SU-DHL-6 (cell line): Measurements from ENCODE around the gene SLFN14.
"Not testable (repeated sequence)": the region's sequence is repeated elsewhere in the genome, so short reads cannot be mapped to it uniquely, and the experiment has no call there.

Experiments used
- H2AFZ ChIP-seq: fragments of 200-600 bp; sonication (generic); 2 replicates; pipeline ENCODE4 v1.6.1; 2014; ENCODE audit warnings: low read depth, mild to moderate bottlenecking, moderate library complexity, mixed read lengths, antibody characterized with exemption, low read length; ENCODE audit not compliant: severe bottlenecking
- H3F3A ChIP-seq: fragments of 200-600 bp; shearing (Covaris generic); 2 replicates; pipeline ENCODE4 v1.6.0; 2016; ENCODE audit warnings: antibody characterized with exemption, mild to moderate bottlenecking; ENCODE audit not compliant: insufficient read depth
- H3K27ac ChIP-seq: fragments of 200-600 bp; sonication (generic); 2 replicates; pipeline ENCODE4 v1.5.1; 2016; ENCODE audit warnings: low read depth, mild to moderate bottlenecking, low read length, moderate library complexity, mixed read lengths
- H3K27me3 ChIP-seq: fragments of 200-600 bp; sonication (generic), shearing (Covaris generic); 2 replicates; pipeline ENCODE4 v1.6.0; 2014; ENCODE audit warnings: mild to moderate bottlenecking, low read length
- H3K36me3 ChIP-seq: fragments of 200-600 bp; sonication (generic); 2 replicates; pipeline ENCODE4 v1.6.1; 2014; ENCODE audit warnings: mild to moderate bottlenecking, low read length, mixed read lengths
- H3K4me2 ChIP-seq: fragments of 300-600, 200-600 bp; shearing (Covaris generic), sonication (generic); 2 replicates; pipeline ENCODE4 v1.6.0; 2014; ENCODE audit warnings: low read length, low read depth, mild to moderate bottlenecking; ENCODE audit not compliant: poor library complexity, severe bottlenecking
- H3K4me3 ChIP-seq: fragments of 200-600 bp; sonication (generic); 2 replicates; pipeline ENCODE4 v1.5.1; 2014; ENCODE audit warnings: antibody characterized with exemption, low read length, mild to moderate bottlenecking, mixed read lengths; ENCODE audit not compliant: insufficient read depth, poor library complexity, severe bottlenecking
- H3K79me2 ChIP-seq: fragments of 200-600 bp; sonication (generic); 2 replicates; pipeline ENCODE4 v1.6.1; 2014; ENCODE audit warnings: mild to moderate bottlenecking, low read length, moderate library complexity; ENCODE audit not compliant: insufficient read depth
- H3K9ac ChIP-seq: fragments of 200-600 bp; sonication (generic); 2 replicates; pipeline ENCODE4 v1.7.0; 2014; ENCODE audit warnings: mild to moderate bottlenecking, low read length
- H3K9me2 ChIP-seq: fragments of 200-600 bp; sonication (generic); replicated peaks from 2 replicates; pipeline ENCODE4 v1.6.1; 2014; ENCODE audit warnings: low read length; ENCODE audit not compliant: insufficient read depth
- H3K9me3 ChIP-seq: fragments of 200-600 bp; sonication (generic); 2 replicates; pipeline ENCODE4 v1.6.1; 2014; ENCODE audit warnings: low read length, mixed read lengths; ENCODE audit not compliant: insufficient read depth
- H4K20me1 ChIP-seq: fragments of 200-600 bp; sonication (generic); 2 replicates; pipeline ENCODE4 v1.6.1; 2014; ENCODE audit warnings: low read depth, mild to moderate bottlenecking, antibody characterized with exemption, low read length, moderate library complexity, mixed read lengths
- EZH2phosphoT487 ChIP-seq: fragments of 200-600 bp; sonication (generic), shearing (Covaris generic); conservative IDR thresholded peaks from 2 replicates; pipeline ENCODE4 v1.6.1; 2018; ENCODE audit warnings: mild to moderate bottlenecking, antibody characterized with exemption, low read length, moderate library complexity, mixed read lengths
- TF ChIP-seq, protein P1 (sequence below): fragments of 200-600 bp; sonication (generic); IDR thresholded peaks from one replicate; pipeline ENCODE4 v1.5.1; 2017; ENCODE audit warnings: antibody characterized with exemption, mild to moderate bottlenecking, low read length, moderate library complexity; ENCODE audit not compliant: insufficient read depth, poor library complexity, severe bottlenecking

Gene SLFN14

DNA sequence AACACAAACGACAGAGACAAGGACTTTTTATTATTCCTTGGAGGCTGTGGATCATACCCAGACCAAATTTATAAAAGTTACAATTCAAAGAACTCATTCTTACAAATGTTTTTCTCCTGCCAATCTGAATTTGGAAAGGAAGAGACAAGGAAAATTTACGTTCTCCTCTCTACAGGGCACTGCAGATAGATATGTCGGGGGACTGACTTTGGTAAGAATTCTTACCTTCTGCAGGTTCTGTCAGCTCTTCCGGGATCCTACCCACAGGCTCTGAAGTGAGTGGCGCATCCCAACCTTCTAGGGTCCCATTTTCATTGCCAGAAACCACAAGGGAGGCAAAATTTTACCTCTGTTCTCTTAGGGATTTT lies 21.0 kb downstream of the SLFN14 start:
- Histone ChIP-seq H2AFZ (no peak overlapping the region), H3F3A (no peaks in the 10 kb centered on the region), H3K27me3 (peaks cover under 1% of the 10 kb centered on the region; the same call in 1 of the 2 replicates), H3K4me3 (no peak overlapping the region), H3K9ac (no peak overlapping the region), H3K79me2 (no peaks in the 10 kb centered on the region), H3K9me2 (no peaks in the 10 kb centered on the region), H3K36me3 (no peaks in the 10 kb centered on the region), H3K9me3 (no peaks in the 10 kb centered on the region), H3K4me2 (no peak overlapping the region), H4K20me1 (no peaks in the 10 kb centered on the region), H3K27ac (no peak overlapping the region)
- TF ChIP-seq, protein P1, sequence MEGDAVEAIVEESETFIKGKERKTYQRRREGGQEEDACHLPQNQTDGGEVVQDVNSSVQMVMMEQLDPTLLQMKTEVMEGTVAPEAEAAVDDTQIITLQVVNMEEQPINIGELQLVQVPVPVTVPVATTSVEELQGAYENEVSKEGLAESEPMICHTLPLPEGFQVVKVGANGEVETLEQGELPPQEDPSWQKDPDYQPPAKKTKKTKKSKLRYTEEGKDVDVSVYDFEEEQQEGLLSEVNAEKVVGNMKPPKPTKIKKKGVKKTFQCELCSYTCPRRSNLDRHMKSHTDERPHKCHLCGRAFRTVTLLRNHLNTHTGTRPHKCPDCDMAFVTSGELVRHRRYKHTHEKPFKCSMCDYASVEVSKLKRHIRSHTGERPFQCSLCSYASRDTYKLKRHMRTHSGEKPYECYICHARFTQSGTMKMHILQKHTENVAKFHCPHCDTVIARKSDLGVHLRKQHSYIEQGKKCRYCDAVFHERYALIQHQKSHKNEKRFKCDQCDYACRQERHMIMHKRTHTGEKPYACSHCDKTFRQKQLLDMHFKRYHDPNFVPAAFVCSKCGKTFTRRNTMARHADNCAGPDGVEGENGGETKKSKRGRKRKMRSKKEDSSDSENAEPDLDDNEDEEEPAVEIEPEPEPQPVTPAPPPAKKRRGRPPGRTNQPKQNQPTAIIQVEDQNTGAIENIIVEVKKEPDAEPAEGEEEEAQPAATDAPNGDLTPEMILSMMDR = no peak
- TF ChIP-seq EZH2phosphoT487 = no peak

DNA sequence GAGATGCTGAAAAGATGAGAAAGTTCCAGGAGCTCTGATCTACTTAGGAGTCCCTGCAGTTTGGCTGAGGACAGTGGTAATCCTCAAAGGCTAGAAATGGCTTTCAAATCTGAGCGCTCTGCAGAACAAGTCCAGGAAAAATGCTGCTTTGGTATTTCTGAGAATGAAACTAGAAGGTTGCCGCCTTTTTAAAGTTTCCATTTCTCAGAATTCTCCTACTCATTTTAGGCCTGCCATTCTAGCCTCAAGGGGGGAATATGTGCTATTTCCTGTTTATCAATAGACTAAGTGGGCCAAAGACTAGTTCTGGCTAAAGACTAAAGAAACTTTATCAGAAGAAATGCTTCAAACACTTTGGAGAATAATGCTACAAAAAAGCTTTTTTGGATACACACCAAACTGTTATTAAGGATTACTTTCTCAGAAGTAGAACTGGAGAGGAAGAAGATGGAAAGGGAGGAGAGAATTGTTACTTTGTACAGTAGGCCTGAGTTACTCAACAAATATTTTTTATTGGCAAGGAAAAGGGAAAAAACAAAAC lies 22.9 kb downstream of the SLFN14 start, which contains the start of gene SLFN12L:
Gene SLFN12L (minus strand): TSS at position 78 of the 541 bp plus-strand sequence. CDS start 15,314 bp downstream, outside the sequence.
- no peaks in the 10 kb centered on the region for H3K79me2 ChIP-seq
- no peak within 1 kb of the TSS for H2AFZ ChIP-seq
- H3K4me2 ChIP-seq = no peak within 1 kb of the TSS
- no peaks in the 10 kb centered on the region for H3F3A ChIP-seq
- no peak within 1 kb of the TSS for H3K27ac ChIP-seq
- H3K9me2 ChIP-seq = no peaks in the 10 kb centered on the region
- no peaks in the 10 kb centered on the region for H3K36me3 ChIP-seq
- H3K27me3 ChIP-seq = peaks cover 3% of the 10 kb centered on the region; the same call in 1 of the 2 replicates
- H3K4me3 ChIP-seq = no peak within 1 kb of the TSS
- no peak within 1 kb of the TSS for H3K9ac ChIP-seq
- H3K9me3 ChIP-seq = no peaks in the 10 kb centered on the region
- TF ChIP-seq, protein P1 = no peak
- TF ChIP-seq EZH2phosphoT487 = no peak
- H4K20me1 ChIP-seq = no peaks in the 10 kb centered on the region

DNA sequence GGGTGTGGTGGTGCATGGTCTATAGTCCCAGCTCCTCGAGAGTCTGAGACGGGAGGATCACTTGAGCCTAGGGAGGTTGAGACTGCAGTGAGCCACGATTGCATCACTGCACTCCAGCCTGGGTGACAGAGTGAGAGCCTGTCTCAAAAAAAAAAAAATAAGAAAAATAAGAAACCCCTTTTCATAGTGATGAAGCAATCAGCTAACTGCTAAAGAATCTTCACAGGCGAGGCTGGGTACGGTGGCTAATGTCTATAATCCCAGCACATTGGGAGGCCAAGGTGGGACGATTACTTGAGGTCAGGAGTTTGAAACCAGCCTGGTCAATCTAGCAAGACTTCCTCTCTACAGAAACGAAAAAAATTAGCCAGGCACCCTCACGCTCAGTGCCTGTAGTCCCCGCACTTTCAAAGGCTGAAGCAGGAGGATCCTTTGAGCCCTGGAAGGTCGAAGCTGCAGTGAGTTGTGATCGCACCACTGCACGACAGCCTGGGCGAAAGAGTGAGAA lies 23.9 kb downstream of the SLFN14 start:
- Histone ChIP-seq H3K27me3 (peaks cover 3% of the 10 kb centered on the region; the same call in 1 of the 2 replicates), H2AFZ (no peak overlapping the region), H3K9ac (no peak overlapping the region), H4K20me1 (no peaks in the 10 kb centered on the region), H3K4me3 (no peak overlapping the region), H3F3A (no peaks in the 10 kb centered on the region), H3K9me2 (no peaks in the 10 kb centered on the region), H3K9me3 (no peaks in the 10 kb centered on the region), H3K27ac (no peak overlapping the region), H3K79me2 (no peaks in the 10 kb centered on the region), H3K36me3 (no peaks in the 10 kb centered on the region), H3K4me2 (no peak overlapping the region)
- TF ChIP-seq, protein P1 = no peak
- TF ChIP-seq EZH2phosphoT487 = no peak

DNA sequence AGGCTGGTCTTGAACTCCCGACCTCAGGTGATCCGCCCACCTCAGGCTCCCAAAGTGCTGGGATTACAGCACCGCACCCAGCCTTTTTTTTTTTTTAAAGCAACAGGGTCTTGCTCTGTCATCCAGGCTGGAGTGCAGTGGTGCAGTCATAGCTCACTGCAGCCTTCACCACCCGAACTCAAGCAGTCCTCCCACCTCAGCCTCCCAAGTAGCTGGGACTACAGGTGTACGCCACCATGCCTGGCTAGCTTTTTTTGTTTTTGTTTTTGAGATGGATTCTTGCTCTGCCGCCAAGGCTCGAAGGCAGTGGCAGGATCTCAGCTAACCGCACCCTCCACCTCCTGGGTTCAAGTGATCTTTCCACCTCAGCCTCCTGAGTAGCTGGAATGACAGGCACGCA lies 25.2 kb downstream of the SLFN14 start:
- H3K4me2 ChIP-seq, H3K9ac ChIP-seq, H3K4me3 ChIP-seq, H3K79me2 ChIP-seq, H3K36me3 ChIP-seq, H3K27me3 ChIP-seq, H3K9me3 ChIP-seq, H3K9me2 ChIP-seq, H3K27ac ChIP-seq, H2AFZ ChIP-seq, H4K20me1 ChIP-seq, H3F3A ChIP-seq: not testable (repeated sequence)
